Brain microvascular endothelial cell (primary cell): ENCODE measurements around the gene ANKS4B.

Experiments
- DNase-seq: peaks from one replicate; pipeline ENCODE4 v3.0.0-alpha.2; 2020
- H3K27ac ChIP-seq: fragments of 250-450 bp; sonication (Bioruptor Pico); 2 replicates; pipeline ENCODE4 v1.5.1; 2020; ENCODE audit warnings: mild to moderate bottlenecking, moderate library complexity
- H3K27me3 ChIP-seq: fragments of 250-450 bp; sonication (Bioruptor Pico); replicated peaks from 2 replicates; pipeline ENCODE4 v1.5.1; 2020; ENCODE audit warnings: mild to moderate bottlenecking
- H3K36me3 ChIP-seq: fragments of 250-450 bp; sonication (Bioruptor Pico); replicated peaks from 2 replicates; pipeline ENCODE4 v1.5.1; 2020; ENCODE audit warnings: mild to moderate bottlenecking
- H3K4me3 ChIP-seq: 2 replicates; pipeline ENCODE4 v1.5.1; 2011; ENCODE audit warnings: low read depth, mild to moderate bottlenecking, control low read depth, low read length, moderate library complexity
- in situ Hi-C: cut with HindIII; loops from 2 replicates; pipeline ENCODE4 v1.10.0; 2017; ENCODE audit warnings: low sequenced_read_pairs, low pct_ligation_motif_present
- TF ChIP-seq, protein P1 (sequence below): IDR thresholded peaks from 2 replicates; pipeline ENCODE4 v1.5.1; 2011; ENCODE audit warnings: low read depth, mild to moderate bottlenecking, moderate library complexity, low read length, control low read depth, inconsistent platforms; ENCODE audit errors: missing control alignments

ANKS4B gene

DNA sequence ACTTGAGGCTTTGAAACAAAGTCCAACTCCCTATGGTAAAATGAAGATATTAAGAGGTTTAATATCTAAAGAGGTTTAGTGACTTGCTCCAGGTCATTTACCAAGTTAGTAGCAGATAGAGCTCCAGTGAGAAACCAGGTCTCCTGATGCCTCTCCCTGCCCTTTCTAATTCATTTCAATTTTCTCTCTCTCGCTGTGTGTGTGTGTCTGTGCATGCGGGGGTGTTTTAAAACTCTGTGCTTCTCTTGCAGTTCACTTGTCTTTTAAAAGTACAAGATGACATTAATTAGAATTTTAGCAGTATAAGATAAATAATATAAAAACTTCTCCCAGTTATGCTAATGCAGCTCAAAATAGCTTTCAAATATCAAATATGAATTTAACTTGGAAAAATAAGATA is 13.9 kb upstream of the ANKS4B start:
- Histone ChIP-seq H3K27me3 (no peaks in the 10 kb centered on the region), H3K4me3 (no peak overlapping the region), H3K27ac (no peak overlapping the region), H3K36me3 (no peaks in the 10 kb centered on the region)
- DNase-seq = no peak
- in situ Hi-C loops = no loop called here
- TF ChIP-seq, protein P1, sequence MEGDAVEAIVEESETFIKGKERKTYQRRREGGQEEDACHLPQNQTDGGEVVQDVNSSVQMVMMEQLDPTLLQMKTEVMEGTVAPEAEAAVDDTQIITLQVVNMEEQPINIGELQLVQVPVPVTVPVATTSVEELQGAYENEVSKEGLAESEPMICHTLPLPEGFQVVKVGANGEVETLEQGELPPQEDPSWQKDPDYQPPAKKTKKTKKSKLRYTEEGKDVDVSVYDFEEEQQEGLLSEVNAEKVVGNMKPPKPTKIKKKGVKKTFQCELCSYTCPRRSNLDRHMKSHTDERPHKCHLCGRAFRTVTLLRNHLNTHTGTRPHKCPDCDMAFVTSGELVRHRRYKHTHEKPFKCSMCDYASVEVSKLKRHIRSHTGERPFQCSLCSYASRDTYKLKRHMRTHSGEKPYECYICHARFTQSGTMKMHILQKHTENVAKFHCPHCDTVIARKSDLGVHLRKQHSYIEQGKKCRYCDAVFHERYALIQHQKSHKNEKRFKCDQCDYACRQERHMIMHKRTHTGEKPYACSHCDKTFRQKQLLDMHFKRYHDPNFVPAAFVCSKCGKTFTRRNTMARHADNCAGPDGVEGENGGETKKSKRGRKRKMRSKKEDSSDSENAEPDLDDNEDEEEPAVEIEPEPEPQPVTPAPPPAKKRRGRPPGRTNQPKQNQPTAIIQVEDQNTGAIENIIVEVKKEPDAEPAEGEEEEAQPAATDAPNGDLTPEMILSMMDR = no peak

DNA sequence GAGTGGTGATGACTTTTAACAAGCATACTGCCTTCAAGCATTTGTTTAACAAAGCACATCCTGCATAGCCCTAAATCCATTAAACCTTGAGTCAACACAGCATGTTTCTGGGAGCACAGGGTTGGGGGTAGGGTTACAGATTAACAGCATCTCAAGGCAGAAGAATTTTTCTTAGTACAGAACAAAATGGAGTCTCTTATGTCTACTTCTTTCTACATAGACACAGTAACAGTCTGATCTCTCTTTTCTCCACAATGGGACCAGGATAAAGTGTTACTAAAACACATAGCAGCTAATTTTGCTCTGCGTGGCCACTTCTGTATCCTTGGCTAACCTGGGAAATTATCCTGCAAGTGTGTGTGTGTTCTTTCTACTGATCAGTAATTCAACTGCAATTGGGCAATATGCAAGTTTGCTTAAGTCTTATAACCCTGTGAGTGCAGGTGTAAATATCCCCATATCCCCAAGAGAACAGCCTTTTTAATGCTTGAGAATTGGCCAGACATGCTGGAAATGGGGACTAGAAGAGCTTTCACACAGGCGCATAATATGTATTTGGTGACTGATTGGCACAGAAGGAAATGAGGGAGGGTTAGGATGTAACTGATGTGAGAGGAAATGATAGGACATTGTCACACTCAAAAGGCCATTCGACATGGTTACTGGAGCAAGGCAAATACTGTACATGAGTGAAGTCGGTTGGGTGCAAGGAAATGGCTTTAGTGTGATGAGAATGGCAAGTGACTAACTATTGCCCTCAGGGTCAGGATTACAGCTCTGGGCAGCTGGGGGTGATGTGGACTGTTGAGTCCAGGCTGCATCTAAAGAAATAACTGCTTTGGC is 10.8 kb upstream of the ANKS4B start:
- no peak overlapping the region for H3K27ac ChIP-seq
- no peak overlapping the region for H3K4me3 ChIP-seq
- DNase-seq = no peak
- TF ChIP-seq, protein P1 = no peak
- H3K27me3 ChIP-seq = peaks cover 4% of the 10 kb centered on the region
- no peaks in the 10 kb centered on the region for H3K36me3 ChIP-seq
- in situ Hi-C loops = no loop called here

DNA sequence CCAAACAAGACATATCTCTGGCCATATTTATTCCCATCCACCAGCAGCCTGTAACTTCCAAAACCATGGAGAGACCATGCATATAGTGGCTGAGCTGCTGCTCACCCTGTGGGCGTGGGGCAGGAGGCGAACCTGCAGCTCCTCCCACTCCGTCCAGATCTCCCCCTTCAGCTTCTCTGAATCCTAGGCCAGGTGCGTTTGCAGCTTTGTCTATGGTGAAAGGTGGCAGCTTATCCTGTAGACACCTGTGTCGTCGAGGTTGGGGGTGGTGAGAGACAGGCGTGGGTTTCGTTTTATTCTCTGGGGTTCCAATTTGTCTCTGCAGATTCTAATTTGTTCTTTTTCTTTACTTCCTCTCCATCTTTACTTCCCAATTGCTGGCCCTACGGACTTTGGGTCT is 9.7 kb upstream of the ANKS4B start:
- H3K36me3 ChIP-seq = no peaks in the 10 kb centered on the region
- TF ChIP-seq, protein P1 = no peak
- DNase-seq = no peak
- in situ Hi-C loops = no loop called here
- no peak overlapping the region for H3K4me3 ChIP-seq
- H3K27me3 ChIP-seq = peaks cover 4% of the 10 kb centered on the region
- H3K27ac ChIP-seq = no peak overlapping the region

DNA sequence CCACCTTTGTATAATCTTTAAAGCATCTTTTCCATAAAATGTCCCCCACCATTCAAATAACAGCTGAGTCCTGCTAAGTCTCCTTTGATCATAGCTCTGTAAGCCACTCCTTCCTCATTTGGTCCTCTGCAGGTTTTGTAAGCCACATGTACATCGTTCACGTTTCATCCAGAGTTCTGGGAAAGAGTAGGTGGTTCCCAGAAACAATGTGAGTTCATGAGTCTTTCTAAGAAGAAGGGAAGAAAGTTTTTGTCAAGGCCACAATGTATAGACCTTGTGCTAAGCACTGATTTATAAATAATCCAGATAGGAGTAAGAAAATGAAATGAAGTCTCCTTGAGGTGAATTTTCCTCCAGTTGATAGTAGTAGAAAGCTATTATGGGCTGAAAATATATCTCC is 8.7 kb upstream of the ANKS4B start:
- H3K27me3 ChIP-seq = peaks cover 4% of the 10 kb centered on the region
- in situ Hi-C loops = no loop called here
- no peak for DNase-seq
- no peaks in the 10 kb centered on the region for H3K36me3 ChIP-seq
- TF ChIP-seq, protein P1 = no peak
- H3K4me3 ChIP-seq = no peak overlapping the region
- H3K27ac ChIP-seq = no peak overlapping the region

DNA sequence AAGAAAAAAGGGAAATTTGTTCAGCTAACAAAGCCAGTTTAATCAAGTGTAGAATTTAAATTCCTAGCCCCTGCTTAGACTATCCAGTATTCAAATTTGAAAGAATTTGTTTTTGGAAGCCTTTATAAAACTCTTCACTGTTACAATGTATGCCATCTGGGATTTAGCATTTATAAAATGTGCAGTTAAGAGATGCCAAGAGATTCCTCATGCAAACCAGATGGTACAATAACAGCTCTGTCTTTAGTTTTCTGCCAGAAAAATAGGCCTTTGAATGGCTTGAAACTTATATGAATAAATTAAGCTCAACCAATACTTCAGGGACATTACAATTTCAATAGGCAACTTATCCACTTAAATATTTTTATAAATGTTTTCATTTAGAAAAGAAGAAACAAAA is 6.8 kb upstream of the ANKS4B start:
- no peak overlapping the region for H3K4me3 ChIP-seq
- in situ Hi-C loops = no loop called here
- H3K27ac ChIP-seq = no peak overlapping the region
- H3K27me3 ChIP-seq = peaks cover 4% of the 10 kb centered on the region
- no peak for DNase-seq
- no peaks in the 10 kb centered on the region for H3K36me3 ChIP-seq
- TF ChIP-seq, protein P1 = no peak

DNA sequence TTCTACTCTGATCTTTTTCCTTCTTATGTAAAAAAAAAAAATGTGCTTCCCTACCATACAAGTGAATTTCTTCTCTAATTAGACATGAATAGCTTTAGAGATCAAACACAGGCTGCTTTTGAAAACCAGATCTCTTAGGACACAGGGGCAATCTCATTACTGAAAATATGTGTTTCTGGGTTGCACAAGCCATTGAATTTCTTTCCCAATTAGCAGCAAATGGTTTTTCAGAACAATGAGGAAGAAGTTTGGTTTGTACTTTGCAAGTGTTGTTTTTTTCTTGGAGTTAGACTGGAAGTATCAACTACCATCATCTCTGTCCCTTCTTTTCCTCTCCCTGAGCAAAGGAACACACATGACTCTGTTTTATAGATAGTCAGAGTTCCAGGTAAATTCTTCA is 5.6 kb upstream of the ANKS4B start:
- TF ChIP-seq, protein P1 = no peak
- H3K27ac ChIP-seq = no peak overlapping the region
- in situ Hi-C loops = no loop called here

More for the DNA sequence above, 5.6 kb upstream of the ANKS4B start:
- no peak for DNase-seq
- Histone ChIP-seq H3K36me3 (no peaks in the 10 kb centered on the region), H3K27me3 (peaks cover 4% of the 10 kb centered on the region), H3K4me3 (no peak overlapping the region)
